ENCODE data around the gene RND1. TPM values are rescaled to one million over a fixed set of nuclear protein-coding genes. Genes with fewer than 3 reads are reported as not detected.
A peak's percentile ranks its signal among the peaks of the same experiment; 100 is the strongest.
"Not testable (repeated sequence)": the region's sequence is repeated elsewhere in the genome, so short reads cannot be mapped to it uniquely, and the experiment has no call there.

The RND1 gene
- 1 to 10 TPM in 1 of 2 donors, under 1 TPM in 1; 0.41 to 1.6 TPM for total RNA-seq

GRCh38 chr12:48865281-48866051, at the start of gene RND1:
RND1 (minus strand) TSS chr12:48865870; CDS start chr12:48865767, 103 bp downstream.
- Histone ChIP-seq H3K4me1 (replicated peaks) (no peaks in the 10 kb centered on the region), H3K27ac (no peak within 1 kb of the TSS), H3K9me3 (no peaks in the 10 kb centered on the region), H3K4me3 (peak within 1 kb of the TSS; percentile 35 to 52), H3K27me3 (replicated peaks; ENCODE audit: insufficient read depth) (no peaks in the 10 kb centered on the region), H3K36me3 (no peaks in the 10 kb centered on the region)
- WGBS: 2% methylated on average over 32 of the region's 32 CpGs
- TF ChIP-seq POLR2A (IDR thresholded peaks at IDR 0.05) (peak; percentile 97), POLR2AphosphoS5 (IDR thresholded peaks at IDR 0.05) (peak; percentile 100), CTCF (IDR thresholded peaks at IDR 0.05) (no peak)
- intact Hi-C loops (cut with DNase I): no loop called here
- peak; percentile 90 for DNase-seq (ENCODE audit: low spot score)

GRCh38 chr12:48910196-48910595, 44.5 kb upstream of the RND1 start:
- intact Hi-C loops (cut with DNase I): no loop called here
- Histone ChIP-seq H3K27ac (no peak overlapping the region), H3K4me1 (replicated peaks) (no peaks in the 10 kb centered on the region), H3K27me3 (replicated peaks; ENCODE audit: insufficient read depth) (no peaks in the 10 kb centered on the region), H3K4me3 (no peak overlapping the region), H3K36me3 (no peaks in the 10 kb centered on the region), H3K9me3 (no peaks in the 10 kb centered on the region)
- no peak for TF ChIP-seq CTCF (IDR thresholded peaks at IDR 0.05)
- no peak for DNase-seq (ENCODE audit: low spot score)

- H3K36me3 ChIP-seq; H3K4me3 ChIP-seq; H3K27ac ChIP-seq; DNase-seq (ENCODE audit: low spot score); intact Hi-C loops (cut with DNase I); H3K9me3 ChIP-seq; H3K4me1 ChIP-seq (replicated peaks); H3K27me3 ChIP-seq (replicated peaks; ENCODE audit: insufficient read depth): not testable (repeated sequence)
- WGBS: 86% methylated on average over 11 of the region's 11 CpGs
These were observed 44.0 kb upstream of the RND1 start for GRCh38 chr12:48909698-48910097.

GRCh38 chr12:48907245-48907644, 41.6 kb upstream of the RND1 start:
- no peak overlapping the region for H3K4me3 ChIP-seq
- WGBS: 54% methylated on average over 3 of the region's 3 CpGs
- intact Hi-C loops (cut with DNase I): no loop called here

GRCh38 chr12:48903982-48904411, 38.3 kb upstream of the RND1 start:
- intact Hi-C loops (cut with DNase I): no loop called here

More at GRCh38 chr12:48907245-48907644, 41.6 kb upstream of the RND1 start:
- no peak for DNase-seq (ENCODE audit: low spot score)
- Histone ChIP-seq H3K27me3 (replicated peaks; ENCODE audit: insufficient read depth) (no peaks in the 10 kb centered on the region), H3K27ac (no peak overlapping the region), H3K36me3 (no peaks in the 10 kb centered on the region), H3K4me1 (replicated peaks) (no peaks in the 10 kb centered on the region), H3K9me3 (no peaks in the 10 kb centered on the region)
- no peak for TF ChIP-seq CTCF (IDR thresholded peaks at IDR 0.05)
- TF ChIP-seq POLR2A (IDR thresholded peaks at IDR 0.05): no peak
- TF ChIP-seq POLR2AphosphoS5 (IDR thresholded peaks at IDR 0.05): no peak

More at GRCh38 chr12:48903982-48904411, 38.3 kb upstream of the RND1 start:
- DNase-seq (ENCODE audit: low spot score): peak; percentile 46
- Histone ChIP-seq H3K4me3 (peak overlapping the region; percentile 24 to 33), H3K27ac (no peak overlapping the region), H3K27me3 (replicated peaks; ENCODE audit: insufficient read depth) (no peaks in the 10 kb centered on the region), H3K4me1 (replicated peaks) (no peaks in the 10 kb centered on the region), H3K36me3 (no peaks in the 10 kb centered on the region), H3K9me3 (no peaks in the 10 kb centered on the region)
- TF ChIP-seq CTCF (IDR thresholded peaks at IDR 0.05): peak in 3 of 4 experiments; percentile 27 to 58 (median 39)
- no peak for TF ChIP-seq POLR2AphosphoS5 (IDR thresholded peaks at IDR 0.05)
- TF ChIP-seq POLR2A (IDR thresholded peaks at IDR 0.05): no peak
- WGBS: 1% methylated on average over 19 of the region's 19 CpGs
